ENCODE results near the gene KLF2.
A peak's percentile ranks its signal among the peaks of the same experiment; 100 is the strongest.
"Not testable (repeated sequence)": the region's sequence is repeated elsewhere in the genome, so short reads cannot be mapped to it uniquely, and the experiment has no call there.

KLF2 gene

DNA sequence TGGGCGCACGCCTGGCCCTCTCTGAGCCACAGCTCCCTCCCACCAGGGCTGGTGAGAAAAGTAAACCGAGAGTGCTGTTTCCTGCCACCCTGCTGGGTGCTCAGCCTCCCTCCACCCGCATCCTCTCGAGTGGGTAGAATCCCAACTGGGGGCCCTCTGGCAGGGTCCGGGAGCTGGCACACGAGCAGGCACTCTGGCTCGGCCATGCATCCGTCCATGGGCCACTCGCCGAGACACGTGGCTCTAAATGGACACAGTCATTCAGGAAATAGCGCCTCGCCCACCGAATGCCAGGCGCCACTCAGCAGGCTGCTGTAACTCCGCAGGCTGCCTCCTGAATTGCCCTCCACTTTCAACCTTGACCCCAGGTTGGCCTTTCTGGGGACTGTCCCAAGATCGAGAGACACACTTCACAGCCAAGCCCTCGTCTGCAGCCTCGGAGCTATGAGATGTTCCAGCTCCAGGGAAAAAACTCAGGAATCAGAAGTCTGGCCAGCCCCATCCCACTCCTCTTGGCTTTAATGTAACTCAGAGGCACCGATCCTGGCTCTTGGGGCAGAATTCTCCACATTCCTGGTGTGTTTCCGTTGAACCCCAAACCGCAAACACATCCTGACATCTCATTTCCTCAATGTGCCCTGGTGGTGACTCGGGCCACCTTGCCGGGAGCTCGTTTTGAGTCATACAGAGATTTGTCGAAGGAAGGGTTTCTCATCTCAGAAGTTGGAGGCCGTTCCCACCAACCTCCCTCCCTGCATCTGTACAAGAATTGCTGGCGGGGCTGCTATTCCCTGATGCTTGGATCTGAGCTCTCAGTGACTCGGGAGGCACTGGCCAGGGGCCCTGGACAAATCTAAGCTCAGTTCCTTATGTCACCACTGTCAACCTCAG, 14.1 kb downstream of the KLF2 start:
- DNase-seq, result peak; percentile 81

DNA sequence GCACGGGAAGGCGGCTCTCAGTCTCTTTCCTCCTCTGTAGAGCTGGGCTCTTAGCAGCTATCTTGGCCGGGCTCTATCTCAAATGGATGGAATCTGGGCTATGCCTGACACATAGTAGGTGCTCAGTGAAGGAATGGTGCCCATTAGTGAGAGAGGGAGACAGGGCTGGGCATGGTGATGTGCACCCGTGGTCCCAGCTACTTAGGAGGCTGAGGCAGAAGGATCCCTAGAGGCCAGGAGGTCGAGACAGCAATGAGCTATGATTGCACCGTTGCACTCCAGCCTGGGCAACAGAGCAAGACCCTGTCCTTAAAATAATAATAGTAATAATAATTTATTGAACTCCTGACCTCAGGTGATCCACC, 14.7 kb downstream of the KLF2 start:
- no peak for DNase-seq

GRCh38 chr19:16340092-16340491, 15.5 kb downstream of the KLF2 start:
- DNase-seq, result no peak

- no peak for DNase-seq
Measured at GRCh38 chr19:16340654-16341053, 16.0 kb downstream of the KLF2 start.

GRCh38 chr19:16342002-16342715, 17.5 kb downstream of the KLF2 start:
- DNase-seq, result peak; percentile 79

DNA sequence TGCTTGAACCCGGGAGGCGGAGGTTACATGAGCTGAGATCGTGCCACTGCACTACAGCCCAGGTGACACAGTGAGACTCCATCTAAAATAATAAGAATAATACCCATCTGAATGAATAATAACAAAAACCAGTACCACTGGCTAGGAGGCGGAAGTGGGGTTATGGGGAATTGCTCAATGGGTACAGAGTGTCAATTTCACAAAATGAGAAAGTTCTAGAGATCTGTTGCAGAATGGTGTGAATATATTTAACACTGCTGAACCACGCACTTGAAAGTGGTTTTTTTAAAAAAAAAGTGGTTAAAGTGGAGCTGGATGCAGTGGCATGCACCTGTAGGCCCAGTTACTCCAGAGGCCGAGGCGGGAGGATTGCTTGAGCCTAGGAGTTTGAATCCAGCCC, 18.5 kb downstream of the KLF2 start:
- DNase-seq, result no peak

DNA sequence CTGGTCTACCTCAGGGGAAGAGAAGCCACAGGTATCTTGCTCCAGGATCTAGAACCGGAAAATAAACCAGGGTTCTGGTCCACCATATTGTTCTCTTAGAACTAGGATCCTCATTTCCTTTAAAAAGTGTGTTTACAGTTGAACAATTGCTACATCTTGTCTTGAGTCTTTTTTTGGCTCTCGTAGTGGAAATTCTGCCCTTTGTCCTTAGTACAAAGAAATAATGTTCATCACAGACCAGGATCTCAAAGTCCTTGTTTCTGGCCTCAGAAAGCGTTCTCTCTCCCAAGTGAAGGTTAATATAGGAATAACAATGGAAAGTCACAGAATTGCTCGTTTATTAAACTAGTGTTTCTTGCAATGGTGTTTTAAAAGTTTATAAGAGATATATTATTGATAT, 20.8 kb downstream of the KLF2 start:
- no peak for DNase-seq

DNA sequence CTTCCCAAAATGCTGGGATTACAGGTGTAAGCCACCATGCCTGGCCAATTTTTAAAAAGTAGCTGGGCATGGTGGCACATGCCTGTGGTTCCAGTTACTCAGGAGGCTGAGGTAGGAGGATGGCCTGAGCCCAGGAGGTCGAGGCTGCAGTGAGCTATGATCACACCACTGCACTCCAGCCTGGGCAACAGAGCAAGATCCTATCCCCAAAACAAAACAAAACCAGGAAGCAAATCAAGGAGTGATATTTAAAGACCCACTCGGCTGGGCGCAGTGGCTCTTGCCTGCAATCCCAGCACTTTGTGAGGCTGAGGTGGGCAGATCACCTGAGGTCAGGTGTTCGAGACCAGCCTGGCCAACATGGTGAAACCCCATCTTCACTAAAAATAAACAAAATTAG, 22.5 kb downstream of the KLF2 start:
- DNase-seq, result not testable (repeated sequence)

DNA sequence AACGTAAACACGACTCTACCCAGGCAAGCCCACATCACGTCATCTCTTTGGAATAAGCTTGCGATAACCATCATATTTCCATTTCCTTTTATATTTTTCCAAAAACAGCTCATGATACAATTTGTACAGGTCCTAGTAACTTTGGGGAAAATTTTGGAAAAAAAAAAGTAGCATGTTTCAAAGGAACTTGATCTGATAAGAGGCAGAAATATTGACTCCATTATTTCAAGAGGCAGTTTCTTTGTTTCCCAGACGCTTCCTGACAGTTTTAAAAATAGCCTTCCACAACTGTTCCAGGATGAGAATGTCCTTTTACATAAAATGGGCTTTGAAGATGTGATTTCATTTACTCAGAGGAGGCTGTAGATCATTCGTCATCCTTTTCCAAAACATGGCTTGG, 23.1 kb downstream of the KLF2 start:
- DNase-seq, result no peak

GRCh38 chr19:16349551-16350152, 25.0 kb downstream of the KLF2 start:
- DNase-seq, result no peak

- DNase-seq, result no peak
Measured at GRCh38 chr19:16351133-16351809, 26.6 kb downstream of the KLF2 start.

DNA sequence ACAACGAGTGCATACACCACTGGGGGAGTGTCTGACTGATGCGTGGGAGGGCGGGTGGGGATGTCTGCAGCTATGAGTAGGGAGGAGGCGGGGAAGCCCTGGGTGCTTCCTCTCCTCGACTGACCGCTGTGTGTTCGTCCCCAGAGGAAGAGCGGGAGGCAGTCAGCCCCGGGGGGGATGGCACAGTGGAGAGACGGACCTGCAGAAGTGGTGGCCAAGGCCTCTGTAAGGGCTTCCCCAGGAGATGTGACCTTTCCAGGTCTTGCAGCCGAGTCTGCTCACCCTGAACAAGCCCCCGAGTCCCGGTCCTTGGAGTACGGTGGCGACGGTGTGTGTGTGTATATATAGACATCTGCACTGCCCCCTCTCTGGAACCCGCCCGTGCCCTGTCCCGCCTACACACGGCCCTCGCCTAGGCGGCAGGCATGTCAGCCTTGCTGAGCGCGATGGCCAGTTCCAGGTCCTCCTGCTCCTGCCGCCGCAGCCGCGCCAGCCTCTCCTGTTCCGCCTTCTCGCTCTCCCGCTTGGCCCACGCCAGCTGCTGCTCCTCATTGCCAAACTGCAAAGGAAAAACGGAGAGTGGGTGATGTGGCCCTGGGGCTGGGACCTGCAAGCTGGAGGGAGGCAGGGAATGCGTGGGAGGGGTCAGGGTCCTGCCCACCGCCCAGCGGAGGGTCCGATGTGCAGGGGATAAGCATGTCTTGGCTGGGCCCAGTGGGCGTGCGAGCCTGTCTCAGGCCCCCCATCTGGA, 30.8 kb downstream of the KLF2 start:
- no peak for DNase-seq

- no peak for DNase-seq
Measured at GRCh38 chr19:16358456-16358855, 33.8 kb downstream of the KLF2 start.

- DNase-seq, result no peak
Measured at GRCh38 chr19:16359074-16359473, 34.4 kb downstream of the KLF2 start.

- DNase-seq, result no peak
Measured at GRCh38 chr19:16359964-16360363, 35.3 kb downstream of the KLF2 start.

DNA sequence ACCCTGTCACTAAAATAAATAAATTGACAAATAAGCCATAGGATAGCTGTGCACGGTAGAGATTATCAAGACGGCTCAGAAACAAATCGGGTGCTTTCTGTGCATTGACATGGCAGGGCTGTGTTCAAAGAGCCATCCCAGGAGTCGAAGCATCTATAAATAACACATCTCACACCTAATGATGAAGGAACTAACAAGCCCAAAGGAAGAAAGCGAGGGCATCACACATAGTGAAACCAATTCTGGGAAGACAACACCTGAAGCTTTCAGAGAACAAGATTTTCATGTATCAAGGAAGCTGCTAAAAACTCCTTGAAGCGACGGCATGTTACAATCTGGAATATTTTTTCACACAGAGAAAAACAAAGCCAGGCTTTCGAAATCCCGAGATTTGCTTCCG, 36.1 kb downstream of the KLF2 start:
- DNase-seq, result no peak

- DNase-seq, result no peak
Measured at GRCh38 chr19:16361254-16361653, 36.6 kb downstream of the KLF2 start.

DNA sequence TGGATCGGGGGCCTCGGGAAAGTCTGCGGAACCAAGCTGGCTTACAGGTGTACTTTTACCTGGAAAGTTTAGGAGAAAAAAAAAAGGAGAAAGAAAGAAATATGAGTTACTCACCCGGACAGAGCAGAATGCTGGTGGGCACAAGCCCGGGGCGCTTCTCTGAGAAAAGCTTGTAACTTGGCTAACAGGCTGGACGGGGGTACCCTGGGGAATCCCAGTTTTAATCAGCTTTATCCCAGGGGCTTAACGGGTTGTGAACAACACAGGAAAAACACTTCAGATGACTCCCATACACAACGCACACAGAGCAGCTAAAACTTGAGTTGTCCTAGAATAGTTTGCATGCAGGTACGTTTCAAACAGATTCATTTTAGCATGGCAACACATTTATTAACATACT, 37.3 kb downstream of the KLF2 start:
- no peak for DNase-seq

DNA sequence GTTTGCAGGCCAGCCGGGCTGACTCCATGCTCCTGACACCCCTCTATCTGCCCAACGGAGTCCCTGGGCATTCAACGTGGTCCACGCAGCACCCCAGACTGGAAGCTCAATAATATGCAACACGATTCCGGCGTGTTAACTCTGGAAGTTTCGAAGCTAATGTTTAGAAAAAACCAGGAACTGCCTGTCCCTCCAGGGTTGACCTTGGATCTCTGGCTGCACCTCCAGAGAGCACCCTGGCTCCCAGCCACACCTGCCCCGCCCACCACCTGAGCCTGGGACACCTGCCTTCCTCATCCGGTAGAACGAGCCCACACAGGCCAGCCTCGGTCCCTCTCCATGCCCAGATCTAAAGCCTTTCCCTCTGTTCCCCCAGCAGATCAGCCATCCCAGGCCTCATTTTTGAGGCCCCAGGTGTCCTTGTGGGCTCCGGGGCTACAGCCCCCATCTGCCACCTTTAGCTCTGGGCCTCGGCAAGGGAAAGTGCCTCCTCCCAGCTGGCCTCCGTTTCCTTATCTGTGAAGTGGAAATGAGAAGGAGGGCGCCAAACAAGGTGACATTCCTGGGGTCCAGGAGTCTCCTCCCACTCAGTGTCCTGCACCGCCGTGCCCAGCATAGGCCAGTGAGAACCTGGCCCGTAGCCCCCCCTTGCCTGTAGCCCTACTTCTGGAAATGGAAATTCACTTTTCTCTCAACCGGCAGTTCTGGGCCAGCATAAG, 38.7 kb downstream of the KLF2 start:
- DNase-seq, result no peak

- no peak for DNase-seq
Measured at GRCh38 chr19:16363852-16364230, 39.2 kb downstream of the KLF2 start.

GRCh38 chr19:16364231-16364865, 39.7 kb downstream of the KLF2 start:
- no peak for DNase-seq
